Liver (tissue), 9 donors: ENCODE results near the gene CADPS. TPM values are rescaled to one million over a fixed set of nuclear protein-coding genes. Genes with fewer than 3 reads are reported as not detected.

Experiments used
- DNase-seq: peaks from one replicate; pipeline ENCODE4 v3.0.0-alpha.2; 2017; ENCODE audit warnings: low spot score
- H3K27ac ChIP-seq, 2 donors: one replicate each; pipeline ENCODE4 v1.7.0; 2013; ENCODE audit warnings: inconsistent platforms in 2 of 2, low read length in 2 of 2, control low read depth in 1 of 2, low read depth in 1 of 2, mild to moderate bottlenecking in 1 of 2
- H3K27me3 ChIP-seq, 4 donors: one replicate each; pipeline versions ENCODE4 v1.6.1 to v1.7.0; 2013; ENCODE audit warnings: low read length in 3 of 4, inconsistent platforms in 1 of 4, mild to moderate bottlenecking in 1 of 4, moderate library complexity in 1 of 4; ENCODE audit not compliant: control insufficient read depth in 4 of 4, insufficient read depth in 4 of 4
- H3K36me3 ChIP-seq, 4 donors: one replicate each; pipeline versions ENCODE4 v1.6.1 to v1.7.0; 2013; ENCODE audit warnings: low read length in 3 of 4, mild to moderate bottlenecking in 3 of 4, low read depth in 1 of 4, moderate library complexity in 1 of 4; ENCODE audit not compliant: control insufficient read depth in 4 of 4, insufficient read depth in 3 of 4
- H3K4me1 ChIP-seq, 4 donors: one replicate each; pipeline versions ENCODE4 v1.6.1 to v1.7.0; 2013; ENCODE audit warnings: low read length in 3 of 4, mild to moderate bottlenecking in 3 of 4, moderate library complexity in 1 of 4; ENCODE audit not compliant: control insufficient read depth in 4 of 4, insufficient read depth in 4 of 4
- H3K4me3 ChIP-seq, 3 donors: one replicate each; pipeline versions ENCODE4 v1.6.1 to v1.7.0; 2013; ENCODE audit warnings: low read length in 3 of 3, control low read depth in 1 of 3, low read depth in 1 of 3, mild to moderate bottlenecking in 1 of 3
- H3K9ac ChIP-seq, 2 donors: one replicate each; pipeline ENCODE4 v1.7.0; 2013; ENCODE audit warnings: low read length in 2 of 2, mild to moderate bottlenecking in 2 of 2, moderate library complexity in 2 of 2, control low read depth in 1 of 2, low read depth in 1 of 2
- H3K9me3 ChIP-seq, 4 donors: one replicate each; pipeline versions ENCODE4 v1.6.1 to v1.7.0; 2013; ENCODE audit warnings: low read length in 3 of 4; ENCODE audit not compliant: control insufficient read depth in 4 of 4
- ATF3 ChIP-seq: IDR thresholded peaks from 2 replicates; pipeline ENCODE4 v1.6.1; 2016; ENCODE audit warnings: antibody characterized with exemption
- CTCF ChIP-seq: fragments of 150-350 bp; IDR thresholded peaks from 2 replicates; pipeline ENCODE4 v1.5.1; 2017; ENCODE audit warnings: improper control_type of control experiment, low read depth, low read length; ENCODE audit not compliant: missing input control
- EGR1 ChIP-seq, 2 donors: IDR thresholded peaks; 2 replicates each; pipeline ENCODE4 v1.6.1; 2016 to 2018; ENCODE audit warnings: antibody characterized with exemption in 2 of 2, low read depth in 2 of 2
- FOXA1 ChIP-seq: IDR thresholded peaks from 2 replicates; pipeline ENCODE4 v1.6.1; 2016; ENCODE audit warnings: antibody characterized with exemption
- FOXA2 ChIP-seq: IDR thresholded peaks from 2 replicates; pipeline ENCODE4 v1.6.1; 2016; ENCODE audit warnings: antibody characterized with exemption
- GABPA ChIP-seq, 2 donors: IDR thresholded peaks in 1 of 2; conservative IDR thresholded peaks in 1 of 2; 2 replicates each; pipeline ENCODE4 v1.6.1; 2016; ENCODE audit warnings: antibody characterized with exemption in 2 of 2, mild to moderate bottlenecking in 1 of 2, moderate library complexity in 1 of 2
- HNF4A ChIP-seq, 2 donors: conservative IDR thresholded peaks; 2 replicates each; pipeline ENCODE4 v1.6.1; 2016; ENCODE audit warnings: antibody characterized with exemption in 2 of 2, mild to moderate bottlenecking in 2 of 2
- HNF4G ChIP-seq: IDR thresholded peaks from 2 replicates; pipeline ENCODE4 v1.6.1; 2016; ENCODE audit warnings: antibody characterized with exemption
- JUND ChIP-seq, 2 donors: IDR thresholded peaks; 2 replicates each; pipeline ENCODE4 v1.6.1; 2016; ENCODE audit warnings: antibody characterized with exemption in 2 of 2
- MAX ChIP-seq: IDR thresholded peaks from 2 replicates; pipeline ENCODE4 v1.6.1; 2016; ENCODE audit warnings: antibody characterized with exemption
- NR2F2 ChIP-seq: IDR thresholded peaks from 2 replicates; pipeline ENCODE4 v1.6.1; 2016; ENCODE audit warnings: antibody characterized with exemption
- RAD21 ChIP-seq, 2 donors: IDR thresholded peaks; 2 replicates each; pipeline ENCODE4 v1.6.1; 2016; ENCODE audit warnings: antibody characterized with exemption in 2 of 2, mild to moderate bottlenecking in 2 of 2
- REST ChIP-seq: IDR thresholded peaks from 2 replicates; pipeline ENCODE4 v1.6.1; 2016; ENCODE audit warnings: antibody characterized with exemption, mild to moderate bottlenecking
- RXRA ChIP-seq, 2 donors: IDR thresholded peaks; 2 replicates each; pipeline ENCODE4 v1.6.1; 2017 to 2018; ENCODE audit warnings: antibody characterized with exemption in 2 of 2, mild to moderate bottlenecking in 1 of 2
- SP1 ChIP-seq: IDR thresholded peaks from 2 replicates; pipeline ENCODE4 v1.6.1; 2018; ENCODE audit warnings: antibody characterized with exemption, mild to moderate bottlenecking
- TAF1 ChIP-seq: conservative IDR thresholded peaks from 2 replicates; pipeline ENCODE4 v1.6.1; 2016; ENCODE audit warnings: antibody characterized with exemption, mild to moderate bottlenecking
- YY1 ChIP-seq: IDR thresholded peaks from 2 replicates; pipeline ENCODE4 v1.6.1; 2016; ENCODE audit warnings: antibody characterized with exemption, mild to moderate bottlenecking
- ZBTB33 ChIP-seq: IDR thresholded peaks from 2 replicates; pipeline ENCODE4 v1.6.1; 2016; ENCODE audit warnings: antibody characterized with exemption
- WGBS: extraction: QIAGEN DNeasy Blood & Tissue Kit; methylation state at CpG from one replicate; pipeline ENCODE4 v1.1.7; 2013; 5-methylcytosine and 5-hydroxymethylcytosine counted together
- polyA plus RNA-seq, 2 donors: library from polyadenylated mRNA; stranded (reverse) in 1 of 2; unstranded in 1 of 2; fragments of 200-250 nt in 1 of 2; fragments of >200 nt in 1 of 2; fragmentation: Nextera tagmentation in 1 of 2; extraction: Ambion mirVana in 1 of 2; gene quantifications; one replicate each; pipeline versions ENCODE4 v1.2.1 to v1.2.3, GENCODE V29; 2013 to 2015
- total RNA-seq, 2 donors: library from RNA; depleted of rRNA; stranded (reverse); fragments of >200 nt; gene quantifications; one replicate each; pipeline ENCODE4 v1.2.3, GENCODE V29; 2014
- donor health status: healthy.
- donor health status: healthy.
- donor health status: healthy.
- donor health status: healthy.
- donor health status: healthy.

CADPS gene
- total and polyA plus RNA-seq, 4 donors: 0.05 to 0.37 (median 0.17) TPM; not detected in 1

- Histone ChIP-seq H3K27ac (no peak overlapping the region), H3K4me1 (no peaks in the 10 kb centered on the region), H3K9ac (no peak overlapping the region), H3K36me3 (no peaks in the 10 kb centered on the region), H3K4me3 (no peak overlapping the region), H3K9me3 (no peaks in the 10 kb centered on the region), H3K27me3 (peaks cover 0 to 5% (median 0%) of the 10 kb centered on the region in 4 donors)
- TF ChIP-seq HNF4G (no peak), RAD21 (IDR thresholded peaks at IDR 0.05) (no peak), JUND (IDR thresholded peaks at IDR 0.05) (no peak), NR2F2 (no peak), MAX (no peak), CTCF (no peak), HNF4A (conservative IDR thresholded peaks at IDR 0.05) (no peak), REST (no peak), YY1 (no peak), FOXA1 (no peak), ATF3 (no peak), SP1 (no peak), EGR1 (IDR thresholded peaks at IDR 0.05; ENCODE audit: low read depth in 2 of 2) (no peak), TAF1 (no peak), FOXA2 (no peak)
- WGBS: 74% methylated on average over 5 of the region's 5 CpGs
- DNase-seq: no peak
These were observed 147.2 kb downstream of the CADPS start for GRCh38 chr3:62727981-62728380.

GRCh38 chr3:62727536-62727935 is 147.7 kb downstream of the CADPS start:
- WGBS: 40% methylated on average over 1 of the region's 1 CpG
- no peak for DNase-seq
- H3K4me1 ChIP-seq: no peaks in the 10 kb centered on the region
- TF ChIP-seq EGR1 (IDR thresholded peaks at IDR 0.05; ENCODE audit: low read depth in 2 of 2): no peak
- no peak for TF ChIP-seq JUND (IDR thresholded peaks at IDR 0.05)
- no peak for TF ChIP-seq YY1
- TF ChIP-seq RXRA (IDR thresholded peaks at IDR 0.05): no peak
- no peak for TF ChIP-seq ZBTB33
- TF ChIP-seq REST: no peak
- TF ChIP-seq FOXA2: no peak
- no peak for TF ChIP-seq ATF3
- TF ChIP-seq MAX: no peak
- TF ChIP-seq NR2F2: no peak
- TF ChIP-seq HNF4A (conservative IDR thresholded peaks at IDR 0.05): no peak
- no peak for TF ChIP-seq FOXA1
- no peak for TF ChIP-seq GABPA (IDR thresholded peaks at IDR 0.05 in 1 of 2, conservative IDR thresholded peaks at IDR 0.05 in 1 of 2)
- TF ChIP-seq TAF1: no peak
- TF ChIP-seq RAD21 (IDR thresholded peaks at IDR 0.05): no peak
- no peak for TF ChIP-seq HNF4G
- H3K27me3 ChIP-seq: peaks cover 0 to 8% (median 0%) of the 10 kb centered on the region in 4 donors
- no peaks in the 10 kb centered on the region for H3K36me3 ChIP-seq
- H3K9ac ChIP-seq: no peak overlapping the region
- no peak overlapping the region for H3K27ac ChIP-seq
- no peaks in the 10 kb centered on the region for H3K9me3 ChIP-seq
- no peak overlapping the region for H3K4me3 ChIP-seq
